HL-60/S4 treated with retinoic acid at 250 ng/mL for 4 days and 3 days (cell line): ENCODE measurements around the gene ITGB1.
"Not testable (repeated sequence)": the region's sequence is repeated elsewhere in the genome, so short reads cannot be mapped to it uniquely, and the experiment has no call there.

ENCODE experiments used
- in situ Hi-C: fragments of 300-500 bp; cut with MboI; formaldehyde crosslinking; loops from 2 replicates; pipeline ENCODE4 v1.7.0; 2022; ENCODE audit warnings: low sequenced_read_pairs

ITGB1 gene

GRCh38 chr10:32980558-32981468 lies 22.8 kb upstream of the ITGB1 start:
- in situ Hi-C loops, result no loop called here

DNA sequence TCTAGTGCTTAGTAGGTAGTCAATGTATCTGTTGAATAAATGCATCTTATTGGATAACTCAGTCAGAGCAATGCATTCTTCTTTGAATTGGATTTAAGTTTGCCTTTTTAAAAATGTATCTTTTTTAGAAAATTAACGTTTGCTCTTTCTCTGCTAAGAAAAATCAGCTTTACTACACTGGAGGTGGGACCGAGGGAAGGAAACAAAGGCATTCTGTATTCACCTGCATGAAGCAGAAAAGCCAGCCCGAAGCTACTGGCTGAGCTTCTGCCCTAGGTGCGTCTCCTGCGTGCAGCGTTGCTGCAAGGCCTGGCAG lies 22.2 kb upstream of the ITGB1 start:
- in situ Hi-C loops, result no loop called here

DNA sequence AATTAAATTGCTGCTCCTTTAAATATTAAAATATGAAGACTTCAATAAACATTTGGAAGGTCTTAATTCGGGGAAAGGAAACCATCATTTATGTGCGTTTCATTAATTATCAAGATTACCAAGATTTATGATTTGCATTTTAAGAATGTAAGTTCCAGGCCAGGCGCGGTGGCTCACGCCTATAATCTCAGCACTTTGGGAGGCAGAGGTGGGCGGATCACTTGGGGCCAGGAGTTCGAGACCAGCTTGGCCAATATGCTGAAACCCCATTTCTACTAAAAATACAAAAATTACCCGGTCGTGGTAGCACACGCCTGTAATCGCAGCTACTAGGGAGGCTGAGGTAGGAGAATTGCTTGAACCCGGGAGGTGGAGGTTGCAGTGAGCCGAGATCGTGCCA lies 21.7 kb upstream of the ITGB1 start:
- in situ Hi-C loops, result not testable (repeated sequence)

- in situ Hi-C loops, result no loop called here
These were observed 21.0 kb upstream of the ITGB1 start for GRCh38 chr10:32979041-32979440.

- in situ Hi-C loops, result not testable (repeated sequence)
These were observed 20.1 kb upstream of the ITGB1 start for GRCh38 chr10:32977846-32978809.

DNA sequence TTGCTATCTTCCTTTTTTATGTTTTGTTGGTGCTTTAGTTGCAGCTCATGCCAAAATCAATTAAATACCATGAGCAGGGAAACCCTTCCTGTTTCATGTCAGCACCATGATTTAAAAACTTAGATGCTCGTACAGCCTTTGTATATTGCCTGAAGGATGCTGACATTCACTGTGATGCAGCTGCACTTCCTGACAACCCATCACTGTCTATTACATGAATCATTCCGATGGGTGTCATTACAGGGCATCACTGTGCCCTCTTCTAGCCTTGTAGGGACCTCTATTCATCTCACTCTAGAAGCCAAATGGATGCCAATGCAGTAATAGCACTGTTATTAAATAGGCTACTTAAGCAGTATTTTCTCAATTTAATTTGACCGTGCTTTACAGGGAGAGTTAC lies 18.3 kb upstream of the ITGB1 start:
- in situ Hi-C loops, result no loop called here

GRCh38 chr10:32972929-32973328 lies 14.9 kb upstream of the ITGB1 start:
- in situ Hi-C loops, result no loop called here

GRCh38 chr10:32972460-32972859 lies 14.4 kb upstream of the ITGB1 start:
- in situ Hi-C loops, result no loop called here

GRCh38 chr10:32971536-32972091 lies 13.6 kb upstream of the ITGB1 start:
- in situ Hi-C loops, result no loop called here

- in situ Hi-C loops, result no loop called here
These were observed 12.9 kb upstream of the ITGB1 start for GRCh38 chr10:32970910-32971309.

- in situ Hi-C loops, result no loop called here
These were observed 6.2 kb upstream of the ITGB1 start for GRCh38 chr10:32964270-32964669.

- in situ Hi-C loops, result no loop called here
These were observed 5.1 kb upstream of the ITGB1 start for GRCh38 chr10:32963096-32963495.

- in situ Hi-C loops, result no loop called here
These were observed 4.5 kb upstream of the ITGB1 start for GRCh38 chr10:32962521-32962920.

GRCh38 chr10:32961895-32962369 lies 3.9 kb upstream of the ITGB1 start:
- in situ Hi-C loops, result no loop called here

DNA sequence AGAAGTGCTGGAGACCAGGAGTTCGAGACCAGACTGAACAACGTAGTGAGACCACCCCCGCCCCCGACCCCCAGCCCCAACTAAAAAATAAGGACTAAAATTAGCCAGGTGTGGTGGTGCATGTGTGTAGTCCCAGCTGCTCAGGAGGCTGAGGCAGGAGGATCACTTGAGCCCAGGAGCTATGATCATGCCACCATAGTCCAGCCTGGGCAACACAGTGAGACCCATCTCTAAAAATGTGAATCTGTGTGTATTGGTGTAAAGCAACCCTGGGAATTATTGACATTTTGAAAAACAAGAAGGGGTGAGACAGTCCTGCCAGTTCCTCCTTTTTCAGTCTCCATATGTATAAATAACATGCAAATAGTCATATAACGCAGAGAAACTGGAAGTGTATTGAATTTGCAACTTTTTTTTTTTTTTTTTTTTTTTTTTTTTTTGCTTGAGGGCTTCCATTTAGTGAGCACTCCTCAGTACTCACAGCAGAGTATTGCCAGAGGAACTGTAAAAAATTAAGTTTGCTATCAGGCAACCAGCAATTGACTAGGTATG lies 3.4 kb upstream of the ITGB1 start:
- in situ Hi-C loops, result no loop called here

GRCh38 chr10:32960022-32960421 lies 2.0 kb upstream of the ITGB1 start:
- in situ Hi-C loops, result no loop called here

- in situ Hi-C loops, result no loop called here
These were observed 1.2 kb upstream of the ITGB1 start for GRCh38 chr10:32959006-32959920.

- in situ Hi-C loops, result no loop called here
These were observed 517 bp downstream of the ITGB1 start for GRCh38 chr10:32957341-32958084.
